ENCODE data around the gene ABI1.

Gene ABI1

GRCh38 chr10:26739071-26739631 is 121.6 kb downstream of the ABI1 start:
- Histone ChIP-seq H3K9me3 (ENCODE audit: control insufficient read depth in 1 of 2, low read length in 2 of 2) (no peaks in the 10 kb centered on the region), H3K27me3 (ENCODE audit: control insufficient read depth in 1 of 2, insufficient read depth in 2 of 2, low read length in 2 of 2) (no peaks in the 10 kb centered on the region), H3K4me3 (ENCODE audit: low read depth in 1 of 2, low read length in 2 of 2) (no peak overlapping the region), H3K4me1 (ENCODE audit: control insufficient read depth in 1 of 2, insufficient read depth in 2 of 2, low read length in 2 of 2) (peaks cover 6 to 11% of the 10 kb centered on the region in 2 donors), H3K9ac (ENCODE audit: low read depth in 1 of 2, low read length in 2 of 2) (no peak overlapping the region), H3K36me3 (ENCODE audit: control insufficient read depth in 1 of 2, insufficient read depth in 2 of 2, low read length in 2 of 2) (peaks cover 32 to 77% of the 10 kb centered on the region in 2 donors), H3K27ac (ENCODE audit: low read depth, low read length) (no peak overlapping the region)

- H3K36me3 ChIP-seq (ENCODE audit: control insufficient read depth in 1 of 2, insufficient read depth in 2 of 2, low read length in 2 of 2): peaks cover 30 to 70% of the 10 kb centered on the region in 2 donors
- no peak overlapping the region for H3K27ac ChIP-seq (ENCODE audit: low read depth, low read length)
- H3K4me3 ChIP-seq (ENCODE audit: low read depth in 1 of 2, low read length in 2 of 2): no peak overlapping the region
- no peaks in the 10 kb centered on the region for H3K27me3 ChIP-seq (ENCODE audit: control insufficient read depth in 1 of 2, insufficient read depth in 2 of 2, low read length in 2 of 2)
- H3K9me3 ChIP-seq (ENCODE audit: control insufficient read depth in 1 of 2, low read length in 2 of 2): no peaks in the 10 kb centered on the region
- H3K9ac ChIP-seq (ENCODE audit: low read depth in 1 of 2, low read length in 2 of 2): no peak overlapping the region
- peaks cover 13 to 17% of the 10 kb centered on the region in 2 donors for H3K4me1 ChIP-seq (ENCODE audit: control insufficient read depth in 1 of 2, insufficient read depth in 2 of 2, low read length in 2 of 2)
These were observed 122.4 kb downstream of the ABI1 start for GRCh38 chr10:26738301-26738911.

GRCh38 chr10:26737730-26738129 is 123.0 kb downstream of the ABI1 start:
- Histone ChIP-seq H3K27me3 (ENCODE audit: control insufficient read depth in 1 of 2, insufficient read depth in 2 of 2, low read length in 2 of 2) (no peaks in the 10 kb centered on the region), H3K36me3 (ENCODE audit: control insufficient read depth in 1 of 2, insufficient read depth in 2 of 2, low read length in 2 of 2) (peaks cover 24 to 63% of the 10 kb centered on the region in 2 donors), H3K4me1 (ENCODE audit: control insufficient read depth in 1 of 2, insufficient read depth in 2 of 2, low read length in 2 of 2) (peaks cover 16 to 21% of the 10 kb centered on the region in 2 donors)

GRCh38 chr10:26735435-26735834 is 125.3 kb downstream of the ABI1 start:
- Histone ChIP-seq H3K27ac (ENCODE audit: low read depth, low read length) (no peak overlapping the region), H3K4me3 (ENCODE audit: low read depth in 1 of 2, low read length in 2 of 2) (no peak overlapping the region), H3K27me3 (ENCODE audit: control insufficient read depth in 1 of 2, insufficient read depth in 2 of 2, low read length in 2 of 2) (no peaks in the 10 kb centered on the region), H3K9me3 (ENCODE audit: control insufficient read depth in 1 of 2, low read length in 2 of 2) (no peaks in the 10 kb centered on the region), H3K9ac (ENCODE audit: low read depth in 1 of 2, low read length in 2 of 2) (no peak overlapping the region), H3K4me1 (ENCODE audit: control insufficient read depth in 1 of 2, insufficient read depth in 2 of 2, low read length in 2 of 2) (peaks cover 16 to 21% of the 10 kb centered on the region in 2 donors), H3K36me3 (ENCODE audit: control insufficient read depth in 1 of 2, insufficient read depth in 2 of 2, low read length in 2 of 2) (peaks cover 31 to 68% of the 10 kb centered on the region in 2 donors)

More at GRCh38 chr10:26737730-26738129, 123.0 kb downstream of the ABI1 start:
- H3K9ac ChIP-seq (ENCODE audit: low read depth in 1 of 2, low read length in 2 of 2): no peak overlapping the region
- no peaks in the 10 kb centered on the region for H3K9me3 ChIP-seq (ENCODE audit: control insufficient read depth in 1 of 2, low read length in 2 of 2)
- no peak overlapping the region for H3K4me3 ChIP-seq (ENCODE audit: low read depth in 1 of 2, low read length in 2 of 2)
- H3K27ac ChIP-seq (ENCODE audit: low read depth, low read length): no peak overlapping the region

- peaks cover 31 to 66% of the 10 kb centered on the region in 2 donors for H3K36me3 ChIP-seq (ENCODE audit: control insufficient read depth in 1 of 2, insufficient read depth in 2 of 2, low read length in 2 of 2)
- no peaks in the 10 kb centered on the region for H3K9me3 ChIP-seq (ENCODE audit: control insufficient read depth in 1 of 2, low read length in 2 of 2)
- peak overlapping the region in 1 of 2 donors; percentile 2 for H3K9ac ChIP-seq (ENCODE audit: low read depth in 1 of 2, low read length in 2 of 2)
- peak overlapping the region in 1 of 2 donors; percentile 2 for H3K4me3 ChIP-seq (ENCODE audit: low read depth in 1 of 2, low read length in 2 of 2)
- no peak overlapping the region for H3K27ac ChIP-seq (ENCODE audit: low read depth, low read length)
- H3K27me3 ChIP-seq (ENCODE audit: control insufficient read depth in 1 of 2, insufficient read depth in 2 of 2, low read length in 2 of 2): no peaks in the 10 kb centered on the region
- peaks cover 16 to 21% of the 10 kb centered on the region in 2 donors for H3K4me1 ChIP-seq (ENCODE audit: control insufficient read depth in 1 of 2, insufficient read depth in 2 of 2, low read length in 2 of 2)
These were observed 126.8 kb downstream of the ABI1 start for GRCh38 chr10:26733750-26734568.

- H3K27ac ChIP-seq (ENCODE audit: low read depth, low read length): no peak overlapping the region
- no peak overlapping the region for H3K9ac ChIP-seq (ENCODE audit: low read depth in 1 of 2, low read length in 2 of 2)
- peaks cover 15 to 62% of the 10 kb centered on the region in 2 donors for H3K36me3 ChIP-seq (ENCODE audit: control insufficient read depth in 1 of 2, insufficient read depth in 2 of 2, low read length in 2 of 2)
- no peaks in the 10 kb centered on the region for H3K27me3 ChIP-seq (ENCODE audit: control insufficient read depth in 1 of 2, insufficient read depth in 2 of 2, low read length in 2 of 2)
- no peak overlapping the region for H3K4me3 ChIP-seq (ENCODE audit: low read depth in 1 of 2, low read length in 2 of 2)
- H3K4me1 ChIP-seq (ENCODE audit: control insufficient read depth in 1 of 2, insufficient read depth in 2 of 2, low read length in 2 of 2): peaks cover 16 to 17% of the 10 kb centered on the region in 2 donors
- no peaks in the 10 kb centered on the region for H3K9me3 ChIP-seq (ENCODE audit: control insufficient read depth in 1 of 2, low read length in 2 of 2)
These were observed 130.2 kb downstream of the ABI1 start for GRCh38 chr10:26730552-26730951.

- Histone ChIP-seq H3K27ac (ENCODE audit: low read depth, low read length) (no peak overlapping the region), H3K36me3 (ENCODE audit: control insufficient read depth in 1 of 2, insufficient read depth in 2 of 2, low read length in 2 of 2) (peaks cover 12 to 66% of the 10 kb centered on the region in 2 donors), H3K9me3 (ENCODE audit: control insufficient read depth in 1 of 2, low read length in 2 of 2) (no peaks in the 10 kb centered on the region), H3K27me3 (ENCODE audit: control insufficient read depth in 1 of 2, insufficient read depth in 2 of 2, low read length in 2 of 2) (no peaks in the 10 kb centered on the region), H3K4me1 (ENCODE audit: control insufficient read depth in 1 of 2, insufficient read depth in 2 of 2, low read length in 2 of 2) (peaks cover 13% of the 10 kb centered on the region in 2 donors), H3K9ac (ENCODE audit: low read depth in 1 of 2, low read length in 2 of 2) (no peak overlapping the region), H3K4me3 (ENCODE audit: low read depth in 1 of 2, low read length in 2 of 2) (no peak overlapping the region)
These were observed 131.4 kb downstream of the ABI1 start for GRCh38 chr10:26729395-26729794.

- peaks cover 12 to 70% of the 10 kb centered on the region in 2 donors for H3K36me3 ChIP-seq (ENCODE audit: control insufficient read depth in 1 of 2, insufficient read depth in 2 of 2, low read length in 2 of 2)
- H3K4me3 ChIP-seq (ENCODE audit: low read depth in 1 of 2, low read length in 2 of 2): no peak overlapping the region
- no peak overlapping the region for H3K27ac ChIP-seq (ENCODE audit: low read depth, low read length)
- peaks cover 9% of the 10 kb centered on the region in 2 donors for H3K4me1 ChIP-seq (ENCODE audit: control insufficient read depth in 1 of 2, insufficient read depth in 2 of 2, low read length in 2 of 2)
- no peak overlapping the region for H3K9ac ChIP-seq (ENCODE audit: low read depth in 1 of 2, low read length in 2 of 2)
- no peaks in the 10 kb centered on the region for H3K27me3 ChIP-seq (ENCODE audit: control insufficient read depth in 1 of 2, insufficient read depth in 2 of 2, low read length in 2 of 2)
- no peaks in the 10 kb centered on the region for H3K9me3 ChIP-seq (ENCODE audit: control insufficient read depth in 1 of 2, low read length in 2 of 2)
These were observed 131.8 kb downstream of the ABI1 start for GRCh38 chr10:26728957-26729356.

- no peak overlapping the region for H3K9ac ChIP-seq (ENCODE audit: low read depth in 1 of 2, low read length in 2 of 2)
- H3K36me3 ChIP-seq (ENCODE audit: control insufficient read depth in 1 of 2, insufficient read depth in 2 of 2, low read length in 2 of 2): peaks cover 7 to 79% of the 10 kb centered on the region in 2 donors
- no peak overlapping the region for H3K4me3 ChIP-seq (ENCODE audit: low read depth in 1 of 2, low read length in 2 of 2)
- H3K4me1 ChIP-seq (ENCODE audit: control insufficient read depth in 1 of 2, insufficient read depth in 2 of 2, low read length in 2 of 2): no peaks in the 10 kb centered on the region
- H3K27ac ChIP-seq (ENCODE audit: low read depth, low read length): no peak overlapping the region
- no peaks in the 10 kb centered on the region for H3K27me3 ChIP-seq (ENCODE audit: control insufficient read depth in 1 of 2, insufficient read depth in 2 of 2, low read length in 2 of 2)
- no peaks in the 10 kb centered on the region for H3K9me3 ChIP-seq (ENCODE audit: control insufficient read depth in 1 of 2, low read length in 2 of 2)
These were observed 133.8 kb downstream of the ABI1 start for GRCh38 chr10:26727005-26727404.

Measured in duodenal mucosa (tissue), 2 donors.